Keratinocyte (primary cell): Measurements from ENCODE around the gene UAP1. TPM values are rescaled to one million over a fixed set of nuclear protein-coding genes. Genes with fewer than 3 reads are reported as not detected.

Source experiments
- DNase-seq: peaks from one replicate; pipeline ENCODE4 v3.0.0-alpha.2; 2011; ENCODE audit warnings: low read depth, missing footprints, low spot score
- FAIRE-seq: peaks from 2 replicates; lab custom pipeline; 2011; peaks lifted over from hg19 to GRCh38; lab: Jason Lieb, UNC
- H2AFZ ChIP-seq: 2 replicates; pipeline ENCODE4 v1.6.0; 2012; ENCODE audit warnings: low read length, control low read depth, inconsistent platforms; ENCODE audit not compliant: control insufficient read depth
- H3K27ac ChIP-seq: 2 replicates; pipeline ENCODE4 v1.5.1; 2011; ENCODE audit warnings: low read length; ENCODE audit not compliant: control insufficient read depth, insufficient read depth
- H3K27me3 ChIP-seq: 3 replicates; pipeline ENCODE4 v1.6.0; 2011; ENCODE audit warnings: low read length; ENCODE audit not compliant: control insufficient read depth, insufficient read depth; ENCODE audit errors: extremely low read depth
- H3K36me3 ChIP-seq, 2 experiments: 2 replicates in 1 of 2; 3 replicates in 1 of 2; pipeline ENCODE4 v1.5.1; 2011; ENCODE audit warnings: low read length in 2 of 2, mild to moderate bottlenecking in 1 of 2; ENCODE audit not compliant: control insufficient read depth in 2 of 2, insufficient read depth in 2 of 2; ENCODE audit errors: extremely low read depth in 1 of 2
- H3K4me1 ChIP-seq: 3 replicates; pipeline ENCODE4 v1.5.1; 2011; ENCODE audit warnings: low read length; ENCODE audit not compliant: control insufficient read depth, insufficient read depth; ENCODE audit errors: extremely low read depth
- H3K4me2 ChIP-seq: 3 replicates; pipeline ENCODE4 v1.6.0; 2011; ENCODE audit warnings: low read depth, low read length; ENCODE audit not compliant: control insufficient read depth, insufficient read depth; ENCODE audit errors: extremely low read depth
- H3K4me3 ChIP-seq, 3 experiments: fragments of 200-600 bp in 1 of 3; sonication (generic) in 1 of 3; 2 replicates in 2 of 3; 3 replicates in 1 of 3; pipeline ENCODE4 v1.5.1; 2011 to 2016; ENCODE audit warnings: low read length in 3 of 3, mild to moderate bottlenecking in 3 of 3, control low read depth in 2 of 3, inconsistent platforms in 1 of 3, low read depth in 1 of 3, mixed read lengths in 1 of 3, mixed run types in 1 of 3, moderate library complexity in 1 of 3; ENCODE audit not compliant: control insufficient read depth in 2 of 3, insufficient read depth in 2 of 3; ENCODE audit errors: extremely low read depth in 1 of 3
- H3K79me2 ChIP-seq: 2 replicates; pipeline ENCODE4 v1.6.0; 2012; ENCODE audit warnings: low read length; ENCODE audit not compliant: control insufficient read depth, insufficient read depth
- H3K9ac ChIP-seq: 3 replicates; pipeline ENCODE4 v1.6.0; 2011; ENCODE audit warnings: low read length; ENCODE audit not compliant: control insufficient read depth, insufficient read depth; ENCODE audit errors: extremely low read depth
- H3K9me1 ChIP-seq: 3 replicates; pipeline ENCODE4 v1.6.0; 2011; ENCODE audit warnings: low read length; ENCODE audit not compliant: control insufficient read depth, insufficient read depth; ENCODE audit errors: extremely low read depth
- H3K9me3 ChIP-seq: 2 replicates; pipeline ENCODE4 v1.5.1; 2012; ENCODE audit warnings: low read depth, low read length; ENCODE audit not compliant: control insufficient read depth
- H4K20me1 ChIP-seq: 3 replicates; pipeline ENCODE4 v1.6.0; 2011; ENCODE audit warnings: low read length; ENCODE audit not compliant: control insufficient read depth, insufficient read depth; ENCODE audit errors: extremely low read depth
- CTCF ChIP-seq, 3 experiments: IDR thresholded peaks in 1 of 3; conservative IDR thresholded peaks in 1 of 3; optimal IDR thresholded peaks in 1 of 3; 2 replicates in 2 of 3; 3 replicates in 1 of 3; pipeline versions ENCODE3 to v1.5.1; 2011; ENCODE audit warnings: low read length in 3 of 3, mild to moderate bottlenecking in 3 of 3, moderate library complexity in 2 of 3, control low read depth in 1 of 3, inconsistent platforms in 1 of 3; ENCODE audit not compliant: insufficient read depth in 2 of 3; ENCODE audit errors: extremely low read depth in 1 of 3
- EZH2 ChIP-seq: IDR thresholded peaks from one replicate; pipeline ENCODE4 v1.6.1; 2012; ENCODE audit warnings: inconsistent platforms, mild to moderate bottlenecking, low read length, moderate library complexity
- dilution Hi-C: fragments of 300-500 bp; cut with MboI; formaldehyde crosslinking; loops from one replicate; pipeline ENCODE4 v1.7.0; 2020; ENCODE audit warnings: low sequenced_read_pairs; ENCODE audit not compliant: extremely low pct_ligation_motif_present
- polyA minus RNA-seq, 3 experiments: library from RNA; depleted of rRNA, polyadenylated mRNA; stranded (reverse); fragments of >200 nt; gene quantifications; 1 replicate in 1 of 3; 2 replicates in 1 of 3; 3 replicates in 1 of 3; pipeline ENCODE4 v1.2.3, GENCODE V29; 2011
- polyA plus RNA-seq, 5 experiments: library from polyadenylated mRNA; depleted of rRNA in 3 of 5; stranded (reverse) in 3 of 5; stranded (forward) in 1 of 5; unstranded in 1 of 5; fragments of >200 nt; gene quantifications; 1 replicate in 1 of 5; 2 replicates in 3 of 5; 3 replicates in 1 of 5; pipeline versions ENCODE4 v1.2.1 to v1.2.3, GENCODE V29; 2011 to 2012; ENCODE audit warnings: missing spikeins in 2 of 5, low read depth in 1 of 5, low replicate concordance in 1 of 5

UAP1 gene
- polyA plus RNA-seq (81.8 to 150 TPM (median 129 TPM) in 3 replicates), polyA minus RNA-seq (27.7 to 125 TPM (median 59.1 TPM) in 3 replicates)
- polyA plus RNA-seq (2011; ENCODE audit: low read depth): 82.3 TPM
- polyA plus RNA-seq (2011; cell fraction: cytosol; rRNA removed): 72.4 and 143 TPM in 2 replicates
- 115 and 150 TPM in 2 replicates for polyA plus RNA-seq (2011; cell fraction: nucleus; rRNA removed)
- 89.8 and 128 TPM in 2 replicates for polyA plus RNA-seq (2012; ENCODE audit: low replicate concordance)
- 67.5 TPM for polyA minus RNA-seq (2011; cell fraction: cytosol; rRNA and poly(A)+ RNA removed)
- polyA minus RNA-seq (2011; cell fraction: nucleus; rRNA and poly(A)+ RNA removed): 75.2 and 120 TPM in 2 replicates

- Histone ChIP-seq H3K27me3 (no peaks in the 10 kb centered on the region), H4K20me1 (peaks cover 4% of the 10 kb centered on the region), H3K9me1 (no peaks in the 10 kb centered on the region), H3K9ac (peak within 1 kb of the TSS; percentile 90), H3K4me3 (peak within 1 kb of the TSS; percentile 95 to 99 (median 98)), H3K4me1 (peaks cover 34% of the 10 kb centered on the region), H3K4me2 (peak within 1 kb of the TSS; percentile 96), H3K27ac (peak within 1 kb of the TSS; percentile 89), H3K9me3 (no peaks in the 10 kb centered on the region), H2AFZ (peak within 1 kb of the TSS; percentile 12), H3K36me3 (peaks cover 9 to 15% of the 10 kb centered on the region in 2 experiments), H3K79me2 (peaks cover 53% of the 10 kb centered on the region)
- FAIRE-seq (peak; percentile 72), DNase-seq (no peak)
- TF ChIP-seq CTCF (optimal IDR thresholded peaks at IDR 0.05 in 1 of 3, IDR thresholded peaks at IDR 0.05 in 1 of 3, conservative IDR thresholded peaks at IDR 0.05 in 1 of 3; ENCODE audit: extremely low read depth in 1 of 3, insufficient read depth in 2 of 3, low read length in 3 of 3) (peak in 1 of 3 experiments; percentile 0), EZH2 (no peak)
- dilution Hi-C loops: no loop called here
These were observed at the start of gene UAP1 for GRCh38 chr1:162561616-162562469. Gene UAP1, plus strand, starts transcription at chr1:162561722. Its CDS starts 4,347 bp downstream, at chr1:162566069.

DNA sequence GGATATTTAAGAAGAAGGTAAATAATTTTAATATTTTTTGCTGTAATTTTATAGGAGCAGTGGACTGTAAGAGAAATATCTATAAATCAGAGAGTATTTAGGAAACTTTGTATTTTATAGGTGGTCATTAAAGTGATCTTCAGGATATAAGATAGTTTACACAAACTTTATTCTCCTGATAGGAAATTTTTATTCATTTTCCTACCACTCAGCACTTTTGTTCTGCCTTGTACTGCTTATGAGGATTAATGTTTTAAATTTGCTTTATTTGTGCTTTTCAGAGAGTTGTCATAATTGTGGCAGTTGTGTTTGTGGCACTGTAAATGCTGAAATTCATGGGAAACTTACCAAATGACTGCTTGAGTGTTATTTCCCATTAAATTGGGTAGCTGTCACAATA, 34.2 kb upstream of the UAP1 start:
- Histone ChIP-seq H3K9ac (no peak overlapping the region), H3K36me3 (peaks cover 3 to 21% of the 10 kb centered on the region in 2 experiments), H3K27me3 (no peaks in the 10 kb centered on the region), H2AFZ (no peak overlapping the region), H3K9me3 (no peaks in the 10 kb centered on the region), H3K9me1 (no peaks in the 10 kb centered on the region), H4K20me1 (no peaks in the 10 kb centered on the region), H3K79me2 (no peaks in the 10 kb centered on the region), H3K4me2 (no peak overlapping the region), H3K4me3 (no peak overlapping the region), H3K27ac (no peak overlapping the region), H3K4me1 (peaks cover 8% of the 10 kb centered on the region)
- TF ChIP-seq EZH2 (no peak), CTCF (optimal IDR thresholded peaks at IDR 0.05 in 1 of 3, IDR thresholded peaks at IDR 0.05 in 1 of 3, conservative IDR thresholded peaks at IDR 0.05 in 1 of 3; ENCODE audit: extremely low read depth in 1 of 3, insufficient read depth in 2 of 3, low read length in 3 of 3) (no peak)
- dilution Hi-C loops: no loop called here
- FAIRE-seq (no peak), DNase-seq (no peak)
